ENCODE results near the gene CTDP1.
"Not testable (repeated sequence)": the region's sequence is repeated elsewhere in the genome, so short reads cannot be mapped to it uniquely, and the experiment has no call there.

CTDP1 gene

DNA sequence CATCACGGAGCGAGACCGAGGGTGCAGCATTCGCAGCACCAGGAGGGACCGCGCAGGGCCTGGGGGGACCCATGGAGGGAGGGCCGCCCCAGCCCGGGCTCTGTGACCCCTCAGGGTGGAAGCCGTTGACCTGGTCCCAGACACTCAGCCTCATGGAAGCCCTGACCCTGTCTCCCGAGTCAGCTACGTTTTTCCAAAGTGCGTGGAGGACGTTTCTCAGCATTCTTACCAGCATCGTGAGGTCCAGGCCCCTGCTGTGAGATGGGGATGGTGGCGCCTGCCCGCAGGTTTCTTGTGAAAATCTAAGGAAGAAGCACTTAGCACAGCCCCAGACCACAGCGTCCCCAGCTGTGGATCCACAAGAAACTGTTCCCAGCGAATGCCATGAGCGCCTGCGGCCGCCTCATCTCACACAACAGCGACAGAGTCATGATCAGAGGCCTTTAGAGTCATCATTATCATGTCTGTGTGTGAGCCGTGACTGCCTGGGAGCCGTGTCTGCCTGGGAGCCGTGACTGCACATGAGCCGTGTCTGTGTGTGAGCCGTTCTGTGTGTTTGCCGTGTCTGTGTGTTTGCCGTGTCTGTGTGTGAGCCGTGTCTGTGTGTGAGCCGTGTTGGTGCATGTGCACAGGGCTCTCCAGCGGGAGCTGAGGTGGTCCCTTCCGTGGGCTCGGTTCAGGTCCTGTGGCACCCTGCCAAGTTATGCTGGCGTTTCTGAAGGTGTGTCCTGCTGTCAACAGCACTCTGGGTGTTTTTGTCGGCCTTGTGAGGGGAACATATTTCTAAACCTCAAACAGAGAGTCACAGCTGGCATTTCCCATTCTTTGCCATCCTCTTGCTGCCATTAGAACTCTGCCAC lies 68.9 kb downstream of the CTDP1 start:
- DNase-seq = no peak

DNA sequence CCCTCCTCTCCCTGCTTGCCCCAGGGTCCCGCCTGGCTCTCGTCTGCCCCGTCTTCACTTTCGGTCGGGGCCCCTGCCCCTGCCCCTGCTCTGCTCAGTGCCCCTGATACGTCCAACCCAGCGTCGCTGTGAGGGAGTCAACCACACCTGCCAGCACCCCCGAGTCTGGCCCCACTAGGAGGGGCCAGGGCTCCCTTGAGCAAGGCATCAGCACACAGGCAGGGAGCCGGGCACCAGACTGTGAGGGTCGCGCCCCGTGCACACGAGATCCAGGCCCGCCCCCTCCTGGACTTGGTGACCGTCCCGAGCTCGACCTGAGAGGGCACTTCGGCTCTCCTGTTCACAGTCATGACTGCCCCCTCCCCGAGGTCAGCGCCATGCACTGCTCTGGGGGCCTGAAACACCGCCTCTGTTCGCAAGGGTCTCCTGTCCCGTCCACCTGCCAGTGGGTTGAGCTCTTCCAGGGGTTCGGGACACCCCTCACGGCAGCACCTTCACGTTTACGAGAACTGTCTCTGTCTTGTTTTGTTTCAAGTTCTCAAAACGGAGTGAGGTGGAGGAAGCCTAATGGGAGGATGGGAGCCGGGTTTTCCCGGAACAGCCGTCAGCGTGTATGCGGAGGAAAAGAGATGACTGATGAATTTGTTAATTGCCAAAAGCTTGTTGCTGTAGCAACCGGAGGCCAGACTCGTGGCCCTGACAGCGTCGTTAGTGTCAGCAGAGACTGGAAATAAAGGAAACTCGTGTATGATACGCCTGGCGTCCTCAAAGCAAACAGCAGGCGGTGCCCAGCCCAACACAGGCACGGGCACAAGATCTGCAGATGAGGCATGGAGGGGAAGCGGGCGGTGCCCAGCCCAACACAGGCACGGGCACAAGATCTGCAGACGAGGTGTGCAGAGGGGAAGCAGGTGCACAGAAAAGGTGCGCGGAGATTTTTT lies 69.9 kb downstream of the CTDP1 start:
- DNase-seq = no peak

DNA sequence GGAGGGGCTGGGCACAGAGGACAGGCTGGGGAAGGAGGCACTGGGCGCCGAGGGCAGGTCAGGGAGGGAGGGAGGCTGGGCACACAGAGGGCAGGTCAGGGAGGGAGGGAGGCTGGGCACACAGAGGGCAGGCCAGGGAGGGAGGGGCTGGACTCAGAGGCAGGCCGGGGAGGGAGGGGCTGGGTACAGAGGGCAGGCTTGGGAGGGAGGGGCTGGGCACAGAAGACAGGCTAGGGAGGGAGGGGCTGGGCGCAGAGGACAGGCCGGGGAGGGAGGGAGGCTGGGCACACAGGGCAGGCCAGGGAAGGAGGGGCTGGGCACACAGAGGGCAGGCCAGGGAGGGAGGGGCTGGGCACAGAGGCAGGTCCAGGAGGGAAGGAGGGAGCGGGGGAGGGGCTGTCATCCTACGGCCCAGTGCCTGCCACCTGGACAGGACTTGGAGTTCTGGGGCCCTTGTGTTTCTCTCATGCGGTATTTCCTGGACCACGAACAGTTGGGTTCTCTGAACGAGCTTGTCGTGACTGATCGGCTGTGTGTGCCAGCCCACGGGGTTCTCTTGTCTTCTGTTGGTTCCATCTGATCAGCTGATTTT lies 71.5 kb downstream of the CTDP1 start:
- DNase-seq = peak; percentile 6

DNA sequence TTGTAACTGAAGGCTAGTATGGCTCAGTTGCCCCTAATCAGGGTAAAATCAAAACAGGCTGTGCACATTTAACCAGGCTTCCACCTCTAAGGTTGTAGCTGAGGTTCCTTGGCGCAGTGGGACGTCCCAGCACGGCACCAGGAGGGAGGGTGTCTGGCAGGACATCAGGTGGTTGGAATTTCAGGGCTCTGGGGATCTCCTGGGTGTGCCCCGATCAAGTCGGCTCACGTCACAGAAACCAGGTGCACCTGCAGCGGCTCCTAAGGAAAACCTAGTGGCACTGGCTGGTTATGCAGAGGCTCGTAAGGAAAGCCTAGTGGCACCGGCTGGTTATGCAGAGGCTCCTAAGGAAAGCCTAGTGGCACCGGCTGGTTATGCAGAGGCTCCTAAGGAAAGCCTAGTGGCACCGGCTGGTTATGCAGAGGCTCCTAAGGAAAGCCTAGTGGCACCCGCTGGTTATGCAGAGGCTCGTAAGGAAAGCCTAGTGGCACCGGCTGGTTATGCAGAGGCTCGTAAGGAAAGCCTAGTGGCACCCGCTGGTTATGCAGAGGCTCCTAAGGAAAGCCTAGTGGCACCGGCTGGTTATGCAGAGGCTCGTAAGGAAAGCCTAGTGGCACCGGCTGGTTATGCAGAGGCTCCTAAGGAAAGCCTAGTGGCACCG lies 72.4 kb downstream of the CTDP1 start:
- DNase-seq = not testable (repeated sequence)

DNA sequence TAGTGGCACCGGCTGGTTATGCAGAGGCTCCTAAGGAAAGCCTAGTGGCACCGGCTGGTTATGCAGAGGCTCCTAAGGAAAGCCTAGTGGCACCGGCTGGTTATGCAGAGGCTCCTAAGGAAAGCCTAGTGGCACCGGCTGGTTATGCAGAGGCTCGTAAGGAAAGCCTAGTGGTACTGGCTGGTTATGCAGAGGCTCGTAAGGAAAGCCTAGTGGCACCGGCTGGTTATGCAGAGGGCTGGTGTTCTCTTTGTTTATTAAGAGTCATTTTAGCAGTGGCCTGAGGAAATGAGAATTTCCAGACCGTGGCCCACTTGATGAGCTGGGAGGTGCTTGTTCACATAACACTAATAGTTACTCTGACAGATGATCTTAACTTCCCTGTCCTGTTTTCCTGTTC lies 73.3 kb downstream of the CTDP1 start:
- not testable (repeated sequence) for DNase-seq

DNA sequence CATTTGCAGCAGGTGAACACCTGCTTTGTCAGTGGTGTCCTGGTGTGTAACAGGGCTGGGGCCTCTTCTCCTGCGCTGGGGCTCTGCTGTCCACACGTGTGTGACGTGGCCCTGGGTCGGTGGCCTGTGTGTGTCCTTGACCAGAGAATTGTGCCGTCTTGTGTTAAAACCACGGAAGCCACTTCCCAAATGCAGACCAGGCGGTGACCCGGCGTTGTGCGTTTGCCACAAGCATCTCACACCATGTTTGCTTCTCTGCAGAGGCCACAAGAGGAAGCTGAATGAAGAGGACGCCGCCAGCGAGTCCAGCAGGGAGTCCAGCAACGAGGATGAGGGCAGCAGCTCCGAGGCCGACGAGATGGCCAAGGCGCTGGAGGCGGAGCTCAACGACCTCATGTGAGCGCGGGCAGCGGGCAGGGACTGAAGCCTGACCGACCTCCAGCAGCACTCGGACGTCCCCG lies 73.8 kb downstream of the CTDP1 start:
- no peak for DNase-seq

DNA sequence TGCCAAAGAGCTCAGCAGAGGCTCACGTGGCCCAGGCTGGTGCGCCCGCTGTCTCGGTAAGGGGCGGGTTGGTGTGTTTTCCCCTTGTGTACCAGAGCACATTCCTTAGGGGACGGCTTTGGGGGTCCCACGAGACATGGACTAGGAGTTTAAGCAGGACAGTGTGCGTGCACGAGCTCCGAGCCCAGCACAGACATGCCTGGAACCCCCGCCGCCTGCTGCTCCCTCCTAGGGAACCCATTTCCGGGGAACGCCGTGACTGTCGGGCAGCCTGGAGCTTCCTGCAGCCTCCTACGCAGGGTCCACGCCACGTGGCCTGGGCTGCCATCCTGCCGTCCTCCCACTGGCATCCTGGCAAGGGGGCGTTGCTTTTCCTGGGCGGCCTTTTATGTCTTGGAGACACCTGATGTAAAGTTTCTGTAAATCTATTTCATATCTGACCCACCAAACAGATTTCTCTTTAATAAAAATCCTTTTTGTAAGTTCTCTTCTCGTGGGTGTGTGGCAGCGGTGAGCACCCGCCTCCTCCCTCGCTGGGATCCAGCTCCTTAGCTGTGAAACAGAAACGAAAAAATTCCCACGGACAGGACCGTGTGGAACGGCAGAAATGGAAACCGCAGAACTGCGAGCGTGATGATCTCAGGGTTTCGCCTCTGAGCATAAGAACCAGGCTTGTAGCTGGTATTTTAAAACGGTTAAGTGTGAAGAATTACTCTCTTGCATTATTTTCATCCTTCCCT lies 74.6 kb downstream of the CTDP1 start:
- DNase-seq = no peak

- no peak for DNase-seq
These were observed 75.3 kb downstream of the CTDP1 start for GRCh38 chr18:79754831-79755351.

DNA sequence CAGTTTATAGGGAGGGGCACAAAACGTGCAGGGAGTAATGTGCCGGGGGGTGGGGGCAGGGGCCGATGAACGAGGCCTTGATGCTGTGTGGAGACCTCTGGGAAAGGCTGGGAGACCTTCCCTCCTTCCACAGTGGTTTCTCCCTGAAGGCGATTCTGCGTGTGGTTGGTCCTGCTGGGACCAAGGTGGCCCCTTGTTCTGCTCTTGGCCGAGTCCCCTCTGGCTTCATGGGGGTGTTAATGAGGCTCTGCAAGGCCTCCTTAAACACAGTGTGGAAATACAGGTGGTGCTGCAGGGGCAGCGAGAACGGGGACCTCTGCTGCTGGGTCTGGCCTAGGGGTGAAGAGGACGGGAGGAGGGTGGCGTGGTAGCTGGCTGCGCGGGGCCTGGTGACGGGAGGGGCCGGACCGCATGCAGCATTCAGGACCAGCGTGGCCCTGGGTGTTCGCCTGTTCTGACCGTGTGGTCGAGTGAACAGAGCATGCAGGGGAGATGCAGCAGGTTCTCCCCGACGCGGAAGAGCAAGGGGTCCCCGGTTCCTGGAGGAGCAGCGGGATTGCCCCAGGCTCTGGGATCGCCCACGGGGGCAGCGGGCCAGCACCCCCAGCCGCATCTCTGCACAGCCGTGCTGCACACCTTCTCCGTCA lies 76.0 kb downstream of the CTDP1 start:
- DNase-seq = no peak

DNA sequence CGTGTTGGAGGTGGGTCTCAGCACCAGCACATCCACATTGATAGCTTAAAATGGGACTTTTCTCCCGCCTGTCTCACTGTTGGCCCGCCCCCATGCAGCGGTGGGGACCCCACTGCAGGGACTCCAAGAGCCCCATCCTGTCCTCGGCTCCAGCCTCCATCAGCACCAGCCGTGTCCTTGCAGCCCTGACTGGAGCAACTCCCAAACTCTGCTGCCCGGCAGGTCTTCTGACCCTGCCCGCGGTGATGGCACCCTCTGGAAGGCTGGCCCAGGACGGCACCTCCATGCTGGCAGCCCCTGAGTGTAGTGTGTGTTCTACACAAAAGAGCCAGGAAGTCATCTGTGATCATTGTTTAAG lies 76.5 kb downstream of the CTDP1 start:
- DNase-seq = no peak

GRCh38 chr18:79756826-79757225 lies 77.2 kb downstream of the CTDP1 start:
- DNase-seq = no peak

DNA sequence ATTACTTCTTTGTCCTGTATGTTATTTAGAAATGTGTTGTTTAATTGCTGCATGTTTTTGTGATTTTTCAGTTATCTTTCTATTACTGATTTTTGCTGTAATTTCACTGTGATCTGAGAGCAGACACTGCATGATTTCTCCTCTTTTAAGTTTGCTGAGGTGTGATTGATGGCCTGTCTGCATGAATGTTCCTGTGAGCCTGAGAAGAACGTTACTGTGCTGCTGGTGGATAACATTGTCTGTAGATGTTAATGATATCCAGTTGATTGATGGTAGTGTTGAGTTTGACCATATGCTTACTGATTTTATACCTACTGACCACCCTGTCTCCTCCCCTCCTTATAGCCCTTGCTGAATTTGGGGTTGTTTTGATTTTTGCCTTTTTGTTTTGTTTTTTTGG lies 80.7 kb downstream of the CTDP1 start:
- DNase-seq = no peak

DNA sequence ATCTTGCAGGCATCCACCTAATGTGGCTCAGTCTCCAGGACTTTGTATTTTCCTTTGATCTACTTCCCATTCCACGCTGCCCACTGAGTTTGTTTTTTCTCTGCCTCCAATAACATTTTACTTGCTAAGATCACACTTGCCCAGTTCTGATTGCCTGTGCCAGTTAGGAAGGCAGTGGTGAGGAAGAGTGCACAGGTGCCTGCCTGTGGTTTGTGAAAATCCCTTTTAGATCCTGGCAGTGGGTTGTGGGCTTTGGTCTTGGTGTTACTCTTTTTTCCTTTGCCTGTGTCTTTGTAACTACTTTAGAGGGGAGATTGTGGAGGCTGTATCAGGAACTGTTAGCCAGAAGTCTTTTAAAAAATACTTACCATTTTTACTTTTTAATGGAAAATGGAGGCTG lies 81.3 kb downstream of the CTDP1 start:
- DNase-seq = no peak

DNA sequence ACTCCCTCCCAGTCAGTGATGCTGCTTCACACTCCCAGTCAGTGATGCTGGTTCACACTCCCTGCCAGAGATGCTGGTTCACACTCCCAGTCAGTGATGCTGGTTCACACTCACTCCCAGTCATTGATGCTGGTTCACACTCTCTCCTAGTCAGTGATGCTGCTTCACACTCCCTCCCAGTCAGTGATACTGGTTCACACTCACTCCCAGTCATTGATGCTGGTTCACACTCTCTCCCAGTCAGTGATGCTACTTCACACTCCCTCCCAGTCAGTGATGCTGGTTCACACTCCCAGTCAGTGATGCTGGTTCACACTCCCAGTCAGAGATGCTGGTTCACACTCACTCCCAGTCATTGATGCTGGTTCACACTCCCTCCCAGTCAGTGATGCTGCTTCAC lies 83.8 kb downstream of the CTDP1 start:
- no peak for DNase-seq

- no peak for DNase-seq
These were observed 84.5 kb downstream of the CTDP1 start for GRCh38 chr18:79764131-79764530.

DNA sequence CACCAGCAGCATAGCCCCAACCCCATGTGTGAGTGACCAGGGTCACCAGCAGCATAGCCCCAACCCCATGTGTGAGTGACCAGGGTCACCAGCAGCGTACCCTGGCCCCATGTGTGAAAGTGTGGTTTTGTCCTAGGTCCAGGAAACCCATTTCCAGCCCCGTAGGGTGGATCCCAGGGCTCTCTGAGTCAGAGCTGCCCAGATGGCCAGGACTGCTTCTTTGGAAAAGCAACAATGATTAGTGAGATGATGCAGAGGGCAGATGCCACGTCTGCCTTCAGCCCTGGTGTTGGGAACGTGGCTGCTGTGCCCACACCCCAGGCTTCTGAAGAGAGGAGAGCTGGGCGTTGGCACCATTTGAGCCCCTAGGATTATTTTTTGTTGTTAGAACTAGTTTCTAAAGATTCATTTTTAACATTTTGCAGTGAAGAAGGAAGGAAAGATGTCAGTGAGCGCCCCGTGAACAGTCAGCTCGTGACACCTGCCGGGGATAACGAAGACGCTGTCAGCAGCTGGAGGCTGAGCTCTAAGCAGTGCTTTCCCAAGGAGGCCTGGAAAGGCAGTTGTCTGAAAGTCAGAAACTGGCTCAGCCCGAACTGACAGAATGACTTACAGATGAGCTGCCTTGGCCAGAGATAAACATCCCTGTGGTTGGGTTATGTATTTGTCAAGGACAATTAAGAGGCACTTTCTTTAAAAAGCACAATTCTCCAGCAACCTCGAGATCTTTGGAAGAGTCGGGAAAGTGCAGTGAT lies 86.1 kb downstream of the CTDP1 start:
- no peak for DNase-seq

- no peak for DNase-seq
These were observed 86.7 kb downstream of the CTDP1 start for GRCh38 chr18:79766308-79766707.

- DNase-seq = no peak
These were observed 89.1 kb downstream of the CTDP1 start for GRCh38 chr18:79768745-79769144.

DNA sequence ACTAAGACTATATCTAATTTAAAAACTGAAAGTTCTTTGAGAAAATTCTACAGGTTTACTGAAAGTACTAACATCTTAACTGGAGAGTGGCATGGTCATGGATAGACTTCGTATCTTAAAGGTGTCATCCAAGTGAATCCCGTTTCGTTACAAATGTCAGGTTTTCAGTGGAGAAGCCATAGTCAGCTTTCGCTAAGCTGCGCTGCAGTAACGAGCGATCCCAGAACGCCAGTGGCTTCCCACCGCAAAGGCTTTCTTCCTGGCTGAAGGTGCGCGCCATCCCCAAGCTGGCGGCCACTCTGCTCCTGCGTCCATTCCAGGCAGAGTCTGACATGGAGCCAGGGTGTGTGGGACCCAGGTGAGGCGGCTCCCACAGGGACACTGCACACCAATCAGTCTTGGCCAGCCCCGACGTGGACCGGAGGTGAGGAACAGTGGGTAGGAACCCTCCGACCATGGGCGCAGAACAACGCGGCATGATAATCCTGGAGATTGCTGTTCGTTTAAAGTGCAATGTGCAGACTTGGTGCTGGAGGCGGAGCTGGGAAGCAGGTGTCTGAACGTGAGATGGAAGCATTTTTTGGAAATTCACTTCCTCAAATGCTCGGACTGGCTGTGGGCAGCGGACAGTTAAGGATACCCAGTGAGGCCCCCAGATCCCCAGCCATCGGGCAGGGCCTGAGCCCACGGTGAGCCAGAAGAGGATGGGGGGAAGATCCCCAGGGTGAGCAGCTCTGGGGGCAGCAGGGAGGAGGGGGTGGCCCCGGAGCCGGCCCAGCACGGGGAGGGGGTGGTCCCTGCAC lies 90.3 kb downstream of the CTDP1 start:
- no peak for DNase-seq

GRCh38 chr18:79770501-79770815 lies 90.9 kb downstream of the CTDP1 start:
- no peak for DNase-seq

All from hematopoietic multipotent progenitor cell treated with erythropoietin and hydrocortisone succinate and interleukin-3 and kit ligand, for 6 days (in vitro differentiated cells).